Brain microvascular endothelial cell (primary cell): ENCODE measurements around the gene KRT33A.

Experiments used
- DNase-seq: peaks from one replicate; pipeline ENCODE4 v3.0.0-alpha.2; 2020
- H3K27ac ChIP-seq: fragments of 250-450 bp; sonication (Bioruptor Pico); 2 replicates; pipeline ENCODE4 v1.5.1; 2020; ENCODE audit warnings: mild to moderate bottlenecking, moderate library complexity
- H3K27me3 ChIP-seq: fragments of 250-450 bp; sonication (Bioruptor Pico); replicated peaks from 2 replicates; pipeline ENCODE4 v1.5.1; 2020; ENCODE audit warnings: mild to moderate bottlenecking
- H3K36me3 ChIP-seq: fragments of 250-450 bp; sonication (Bioruptor Pico); replicated peaks from 2 replicates; pipeline ENCODE4 v1.5.1; 2020; ENCODE audit warnings: mild to moderate bottlenecking
- H3K4me3 ChIP-seq: 2 replicates; pipeline ENCODE4 v1.5.1; 2011; ENCODE audit warnings: low read depth, mild to moderate bottlenecking, control low read depth, low read length, moderate library complexity
- CTCF ChIP-seq: IDR thresholded peaks from 2 replicates; pipeline ENCODE4 v1.5.1; 2011; ENCODE audit warnings: low read depth, mild to moderate bottlenecking, moderate library complexity, low read length, control low read depth, inconsistent platforms; ENCODE audit errors: missing control alignments
- in situ Hi-C: cut with HindIII; loops from 2 replicates; pipeline ENCODE4 v1.10.0; 2017; ENCODE audit warnings: low sequenced_read_pairs, low pct_ligation_motif_present

KRT33A gene

GRCh38 chr17:41318231-41318630 is 32.4 kb downstream of the KRT33A start:
- Histone ChIP-seq H3K36me3 (no peaks in the 10 kb centered on the region), H3K27me3 (no peaks in the 10 kb centered on the region), H3K4me3 (no peak overlapping the region), H3K27ac (no peak overlapping the region)
- DNase-seq, result no peak
- in situ Hi-C loops, result no loop called here
- TF ChIP-seq CTCF, result no peak

- no peaks in the 10 kb centered on the region for H3K36me3 ChIP-seq
- H3K27ac ChIP-seq, result no peak overlapping the region
- no peak for TF ChIP-seq CTCF
- no peak for DNase-seq
- no peak overlapping the region for H3K4me3 ChIP-seq
- in situ Hi-C loops, result no loop called here
- no peaks in the 10 kb centered on the region for H3K27me3 ChIP-seq
Measured at GRCh38 chr17:41315814-41316445, 34.7 kb downstream of the KRT33A start.

GRCh38 chr17:41315204-41315794 is 35.3 kb downstream of the KRT33A start, which contains the start of gene KRTAP17-1:
KRTAP17-1 (minus strand) TSS chr17:41315710; CDS start chr17:41315650, 60 bp downstream.
- H3K4me3 ChIP-seq, result no peak within 1 kb of the TSS
- no peak for DNase-seq
- H3K36me3 ChIP-seq, result no peaks in the 10 kb centered on the region
- H3K27ac ChIP-seq, result no peak within 1 kb of the TSS
- no peaks in the 10 kb centered on the region for H3K27me3 ChIP-seq
- in situ Hi-C loops, result no loop called here
- no peak for TF ChIP-seq CTCF

- no peak for TF ChIP-seq CTCF
- DNase-seq, result no peak
- Histone ChIP-seq H3K27me3 (no peaks in the 10 kb centered on the region), H3K4me3 (no peak overlapping the region), H3K36me3 (no peaks in the 10 kb centered on the region), H3K27ac (no peak overlapping the region)
- in situ Hi-C loops, result no loop called here
Measured at GRCh38 chr17:41311111-41311510, 39.5 kb downstream of the KRT33A start.

GRCh38 chr17:41308918-41309359 is 41.7 kb downstream of the KRT33A start, which contains the start of gene KRTAP16-1:
KRTAP16-1 (minus strand) TSS chr17:41309309; CDS start chr17:41309253, 56 bp downstream.
- H3K4me3 ChIP-seq, result no peak within 1 kb of the TSS
- in situ Hi-C loops, result no loop called here
- no peaks in the 10 kb centered on the region for H3K36me3 ChIP-seq
- H3K27ac ChIP-seq, result no peak within 1 kb of the TSS
- no peaks in the 10 kb centered on the region for H3K27me3 ChIP-seq
- no peak for TF ChIP-seq CTCF
- no peak for DNase-seq
